Transverse colon (tissue), 4 donors: Measurements from ENCODE around the gene DNAJB13.

Source experiments
- CTCF ChIP-seq, 5 experiments: fragments of 200-600 bp in 3 of 5; fragments of 450-650 bp in 2 of 5; sonication (generic) in 3 of 5; IDR thresholded peaks; 1 replicate in 2 of 5; 2 replicates in 3 of 5; pipeline ENCODE4 v1.5.1; 2016 to 2017; ENCODE audit warnings: antibody characterized with exemption in 5 of 5, inconsistent platforms in 3 of 5, mild to moderate bottlenecking in 2 of 5, moderate library complexity in 1 of 5
- POLR2A ChIP-seq: fragments of 450-650 bp; IDR thresholded peaks from one replicate; pipeline ENCODE4 v1.6.1; 2016; ENCODE audit warnings: antibody characterized with exemption, mild to moderate bottlenecking, moderate library complexity
- POLR2AphosphoS5 ChIP-seq, 3 donors: sonication (generic); formaldehyde crosslinking; IDR thresholded peaks; one replicate each; pipeline ENCODE4 v1.6.1; 2016; ENCODE audit warnings: antibody characterized with exemption in 3 of 3

- TF ChIP-seq CTCF (IDR thresholded peaks at IDR 0.05) (no peak), POLR2AphosphoS5 (IDR thresholded peaks at IDR 0.05) (no peak), POLR2A (no peak)
Observed at GRCh38 chr11:73902303-73902702, 48.5 kb upstream of the DNAJB13 start.
